Activated CD8-positive, alpha-beta memory T cell treated with anti-CD3 and anti-CD28 coated beads for 24 hours (primary cell): ENCODE results near the gene RAMP3.

ENCODE experiments used
- DNase-seq: peaks from one replicate; pipeline ENCODE4 v3.0.0-alpha.2; 2020

The RAMP3 gene

GRCh38 chr7:45225948-45226335, 68.4 kb downstream of the RAMP3 start:
- DNase-seq, result no peak

- DNase-seq, result no peak
Measured at GRCh38 chr7:45229156-45229920, 71.7 kb downstream of the RAMP3 start.

GRCh38 chr7:45230083-45230482, 72.5 kb downstream of the RAMP3 start:
- DNase-seq, result no peak

- no peak for DNase-seq
Measured at GRCh38 chr7:45230611-45231165, 73.1 kb downstream of the RAMP3 start.

- no peak for DNase-seq
Measured at GRCh38 chr7:45233249-45233775, 75.7 kb downstream of the RAMP3 start.
